ENCODE results near the gene MRPL14.

GRCh38 chr6:44132476-44132875, 5.2 kb upstream of the MRPL14 start:
- TF ChIP-seq CTCF (IDR thresholded peaks at IDR 0.05) (no peak), POLR2A (IDR thresholded peaks at IDR 0.05) (no peak)
